ENCODE measurements around the gene C6orf120. TPM values are rescaled to one million over a fixed set of nuclear protein-coding genes. Genes with fewer than 3 reads are reported as not detected.
A peak's percentile ranks its signal among the peaks of the same experiment; 100 is the strongest.

Gene C6orf120
- total RNA-seq, 1 donor: 57.1 TPM

DNA sequence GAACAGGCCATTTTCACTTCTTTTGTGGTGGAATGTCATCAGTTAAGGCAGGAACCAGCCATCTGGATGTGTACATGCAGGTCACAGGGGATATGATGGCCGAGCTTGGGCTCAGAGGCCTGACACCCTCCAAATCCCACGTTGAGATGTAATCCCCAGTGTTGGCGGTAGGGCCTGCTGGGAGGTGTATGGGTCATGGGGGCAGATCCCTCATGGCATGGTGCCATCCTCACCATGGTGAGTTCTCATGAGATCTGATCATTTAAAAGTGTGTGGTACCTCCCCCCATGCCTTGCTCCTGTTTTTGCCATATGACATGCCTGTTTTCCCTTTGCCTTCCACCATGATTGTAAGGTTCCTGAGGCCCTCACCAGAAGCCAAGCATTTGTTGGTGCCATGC, 26.9 kb upstream of the C6orf120 start:
- H3K4me3 ChIP-seq (ENCODE audit: low read depth, low read length): no peak overlapping the region
- DNase-seq (ENCODE audit: low read depth): no peak
- TF ChIP-seq, protein P1, sequence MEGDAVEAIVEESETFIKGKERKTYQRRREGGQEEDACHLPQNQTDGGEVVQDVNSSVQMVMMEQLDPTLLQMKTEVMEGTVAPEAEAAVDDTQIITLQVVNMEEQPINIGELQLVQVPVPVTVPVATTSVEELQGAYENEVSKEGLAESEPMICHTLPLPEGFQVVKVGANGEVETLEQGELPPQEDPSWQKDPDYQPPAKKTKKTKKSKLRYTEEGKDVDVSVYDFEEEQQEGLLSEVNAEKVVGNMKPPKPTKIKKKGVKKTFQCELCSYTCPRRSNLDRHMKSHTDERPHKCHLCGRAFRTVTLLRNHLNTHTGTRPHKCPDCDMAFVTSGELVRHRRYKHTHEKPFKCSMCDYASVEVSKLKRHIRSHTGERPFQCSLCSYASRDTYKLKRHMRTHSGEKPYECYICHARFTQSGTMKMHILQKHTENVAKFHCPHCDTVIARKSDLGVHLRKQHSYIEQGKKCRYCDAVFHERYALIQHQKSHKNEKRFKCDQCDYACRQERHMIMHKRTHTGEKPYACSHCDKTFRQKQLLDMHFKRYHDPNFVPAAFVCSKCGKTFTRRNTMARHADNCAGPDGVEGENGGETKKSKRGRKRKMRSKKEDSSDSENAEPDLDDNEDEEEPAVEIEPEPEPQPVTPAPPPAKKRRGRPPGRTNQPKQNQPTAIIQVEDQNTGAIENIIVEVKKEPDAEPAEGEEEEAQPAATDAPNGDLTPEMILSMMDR (IDR thresholded peaks at IDR 0.05; ENCODE audit: insufficient read depth, low read length): no peak

DNA sequence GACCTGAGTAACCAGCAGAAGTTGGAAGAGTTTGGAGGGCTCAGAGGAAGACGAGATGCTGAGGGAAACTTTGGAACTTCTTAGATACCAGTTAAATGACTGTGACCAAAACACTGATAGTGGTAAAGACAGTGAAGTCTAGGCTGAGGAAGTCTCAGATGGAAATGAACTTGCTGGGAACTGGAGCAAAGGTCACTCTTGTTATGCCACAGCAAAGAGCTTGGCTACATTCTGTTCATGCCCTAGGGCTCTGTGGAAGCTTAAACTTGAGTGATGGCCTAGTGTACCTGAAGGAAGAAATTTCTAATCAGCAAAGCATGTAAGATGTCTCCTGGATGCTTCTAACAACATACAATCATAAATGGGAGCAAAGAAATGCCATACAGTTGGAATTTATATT, 24.8 kb upstream of the C6orf120 start:
- TF ChIP-seq, protein P1 (IDR thresholded peaks at IDR 0.05; ENCODE audit: insufficient read depth, low read length): no peak
- H3K4me3 ChIP-seq (ENCODE audit: low read depth, low read length): no peak overlapping the region
- DNase-seq (ENCODE audit: low read depth): no peak

DNA sequence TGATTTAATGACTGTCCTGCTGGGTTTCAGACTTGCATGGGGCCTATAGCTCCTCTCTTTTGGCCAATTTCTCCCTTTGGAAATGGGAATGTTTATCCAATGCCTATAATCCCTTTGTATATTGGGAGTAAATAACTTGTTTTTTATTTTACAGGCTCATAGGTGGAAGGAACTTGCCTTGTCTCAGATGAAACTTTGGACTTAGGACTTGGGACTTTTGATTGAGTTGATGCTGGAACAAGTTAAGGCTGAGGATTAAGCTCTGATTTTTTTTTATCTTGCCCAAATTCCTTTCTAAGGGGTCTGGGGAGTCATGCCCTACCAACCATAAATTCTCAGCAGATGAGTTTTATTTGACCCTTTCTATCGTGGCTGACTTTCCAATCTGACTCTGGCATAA, 23.6 kb upstream of the C6orf120 start:
- TF ChIP-seq, protein P1 (IDR thresholded peaks at IDR 0.05; ENCODE audit: insufficient read depth, low read length): no peak
- DNase-seq (ENCODE audit: low read depth): no peak
- no peak overlapping the region for H3K4me3 ChIP-seq (ENCODE audit: low read depth, low read length)

DNA sequence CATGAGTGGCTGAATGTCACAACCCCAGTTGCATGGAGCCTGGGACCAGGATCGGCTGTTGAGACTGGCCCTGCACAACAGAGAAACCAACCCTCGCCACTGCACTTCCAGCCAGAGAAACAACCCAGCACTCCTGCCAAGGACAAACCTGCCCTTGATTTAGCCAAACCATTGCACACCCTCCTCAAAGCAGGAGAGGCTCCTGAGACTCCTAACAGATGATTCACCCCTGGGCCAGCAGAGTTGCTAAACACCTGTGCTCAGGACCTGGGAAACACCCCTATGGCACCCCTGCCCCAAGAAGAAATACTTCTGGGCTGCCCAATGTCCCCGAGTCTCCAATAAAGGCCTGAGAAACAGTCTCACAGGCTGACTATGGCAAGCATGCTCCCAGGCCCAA, 17.9 kb upstream of the C6orf120 start:
- TF ChIP-seq, protein P1 (IDR thresholded peaks at IDR 0.05; ENCODE audit: insufficient read depth, low read length): no peak
- no peak overlapping the region for H3K4me3 ChIP-seq (ENCODE audit: low read depth, low read length)
- DNase-seq (ENCODE audit: low read depth): no peak

DNA sequence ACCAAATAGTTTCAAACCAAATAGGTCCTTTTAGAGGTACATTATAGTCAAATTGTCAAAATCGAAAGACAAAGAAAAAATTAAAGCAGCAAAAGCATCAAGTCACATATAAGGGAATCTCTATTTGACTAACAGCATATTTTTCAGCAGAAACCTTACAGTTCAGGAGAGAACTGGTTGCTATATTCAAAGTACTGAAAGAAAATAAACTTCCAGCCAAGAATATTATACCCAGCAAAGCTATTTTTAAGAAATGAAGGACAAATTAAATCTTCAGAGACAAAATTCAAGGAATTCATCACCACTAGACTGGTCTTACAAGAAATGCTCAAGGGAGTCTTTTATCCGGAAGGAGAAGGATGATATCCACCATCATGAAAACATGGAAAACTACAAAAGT, 16.1 kb upstream of the C6orf120 start:
- H3K4me3 ChIP-seq (ENCODE audit: low read depth, low read length): no peak overlapping the region
- TF ChIP-seq, protein P1 (IDR thresholded peaks at IDR 0.05; ENCODE audit: insufficient read depth, low read length): no peak
- no peak for DNase-seq (ENCODE audit: low read depth)

DNA sequence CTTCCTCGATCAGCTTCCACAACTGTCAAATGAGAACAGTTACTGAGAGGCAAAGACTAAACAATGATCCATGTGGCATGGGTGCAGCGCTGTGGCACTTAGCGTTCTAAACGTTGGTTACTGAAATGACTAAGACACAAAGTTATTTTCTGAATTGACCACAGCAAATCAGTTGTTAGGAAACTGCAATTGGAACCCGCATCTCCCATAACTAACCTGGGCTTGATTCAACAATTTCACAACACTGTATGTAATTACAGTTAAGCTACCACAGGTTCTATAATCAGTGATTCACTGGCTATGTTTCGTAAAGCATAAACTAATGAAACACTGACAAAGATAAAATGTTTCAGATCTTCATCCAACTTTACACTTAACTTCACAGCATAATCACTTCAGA, 12.6 kb upstream of the C6orf120 start:
- no peak overlapping the region for H3K4me3 ChIP-seq (ENCODE audit: low read depth, low read length)
- TF ChIP-seq, protein P1 (IDR thresholded peaks at IDR 0.05; ENCODE audit: insufficient read depth, low read length): no peak
- DNase-seq (ENCODE audit: low read depth): peak; percentile 23

DNA sequence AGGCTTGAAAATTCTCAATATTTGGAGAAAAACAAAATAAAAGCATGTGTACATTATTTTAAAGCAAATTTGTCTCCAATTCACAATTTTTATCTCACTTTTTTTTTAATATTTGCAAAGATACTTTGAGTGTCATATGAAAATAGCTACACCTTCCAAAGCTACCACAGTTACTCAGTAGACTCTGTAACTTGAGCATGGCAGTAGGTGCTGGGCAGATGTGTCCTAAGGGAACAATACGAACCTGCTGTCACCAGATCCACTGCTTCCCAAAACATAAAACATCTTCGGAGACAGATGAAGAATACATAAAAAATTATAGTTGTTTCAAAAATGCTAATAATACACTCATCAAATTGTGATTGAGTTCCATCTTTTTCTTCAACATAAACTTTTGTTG, 10.7 kb upstream of the C6orf120 start:
- H3K4me3 ChIP-seq (ENCODE audit: low read depth, low read length): no peak overlapping the region
- no peak for DNase-seq (ENCODE audit: low read depth)
- TF ChIP-seq, protein P1 (IDR thresholded peaks at IDR 0.05; ENCODE audit: insufficient read depth, low read length): no peak
